Adipocyte (in vitro differentiated cells): Measurements from ENCODE around the gene UQCC5.

Source experiments
- DNase-seq: peaks from one replicate; pipeline ENCODE4 v3.0.0-alpha.2; 2015; ENCODE audit warnings: low read depth
- H3K27me3 ChIP-seq: replicated peaks from 2 replicates; pipeline ENCODE4 v1.7.0; 2013; ENCODE audit warnings: mild to moderate bottlenecking, low read length, moderate library complexity; ENCODE audit not compliant: control insufficient read depth, insufficient read depth
- H3K36me3 ChIP-seq: 2 replicates; pipeline ENCODE4 v1.7.0; 2013; ENCODE audit warnings: low read length, mild to moderate bottlenecking, moderate library complexity; ENCODE audit not compliant: control insufficient read depth, insufficient read depth, severe bottlenecking
- H3K4me1 ChIP-seq: 2 replicates; pipeline ENCODE4 v1.7.0; 2013; ENCODE audit warnings: mild to moderate bottlenecking, low read length, moderate library complexity; ENCODE audit not compliant: control insufficient read depth, insufficient read depth
- H3K4me3 ChIP-seq: 2 replicates; pipeline ENCODE4 v1.7.0; 2013; ENCODE audit warnings: mild to moderate bottlenecking, low read length, moderate library complexity
- H3K9ac ChIP-seq: 2 replicates; pipeline ENCODE4 v1.7.0; 2013; ENCODE audit warnings: mild to moderate bottlenecking, low read length, moderate library complexity
- H3K9me3 ChIP-seq: 2 replicates; pipeline ENCODE4 v1.7.0; 2013; ENCODE audit warnings: mild to moderate bottlenecking, low read length, moderate library complexity; ENCODE audit not compliant: control insufficient read depth

UQCC5 gene

GRCh38 chr3:52568069-52568468 lies 31.7 kb downstream of the UQCC5 start:
- DNase-seq: no peak
- H3K4me3 ChIP-seq: no peak overlapping the region
- no peak overlapping the region for H3K9ac ChIP-seq
- H3K36me3 ChIP-seq: peaks cover 36% of the 10 kb centered on the region
- peaks cover 7% of the 10 kb centered on the region for H3K4me1 ChIP-seq
- no peaks in the 10 kb centered on the region for H3K27me3 ChIP-seq
- H3K9me3 ChIP-seq: no peaks in the 10 kb centered on the region

DNA sequence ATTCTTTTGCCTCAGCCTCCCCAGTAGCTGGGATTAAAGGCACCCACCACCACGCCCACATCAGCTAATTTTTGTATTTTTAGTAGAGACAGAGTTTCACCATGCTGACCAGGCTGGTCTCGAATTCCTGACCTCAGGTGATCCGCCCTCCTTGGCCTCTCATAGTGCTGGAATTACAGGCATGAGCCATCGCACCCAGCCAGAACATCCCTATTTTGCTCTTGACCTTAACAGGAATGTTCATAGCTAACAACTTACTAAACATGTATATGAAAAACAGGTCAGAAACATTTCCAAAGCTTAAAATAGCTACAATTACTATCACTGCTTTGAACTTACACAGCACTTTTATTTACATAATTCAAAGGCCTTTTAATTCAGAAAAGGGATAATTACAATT lies 33.7 kb downstream of the UQCC5 start:
- no peaks in the 10 kb centered on the region for H3K9me3 ChIP-seq
- H3K4me1 ChIP-seq: peaks cover 22% of the 10 kb centered on the region
- H3K9ac ChIP-seq: no peak overlapping the region
- DNase-seq: peak; percentile 46
- H3K4me3 ChIP-seq: no peak overlapping the region
- H3K36me3 ChIP-seq: peaks cover 40% of the 10 kb centered on the region
- no peaks in the 10 kb centered on the region for H3K27me3 ChIP-seq

- Histone ChIP-seq H3K9me3 (no peaks in the 10 kb centered on the region), H3K9ac (no peak overlapping the region), H3K36me3 (peaks cover 41% of the 10 kb centered on the region), H3K27me3 (no peaks in the 10 kb centered on the region), H3K4me3 (no peak overlapping the region), H3K4me1 (peaks cover 22% of the 10 kb centered on the region)
- no peak for DNase-seq
These were observed 35.8 kb downstream of the UQCC5 start for GRCh38 chr3:52572221-52572620.

DNA sequence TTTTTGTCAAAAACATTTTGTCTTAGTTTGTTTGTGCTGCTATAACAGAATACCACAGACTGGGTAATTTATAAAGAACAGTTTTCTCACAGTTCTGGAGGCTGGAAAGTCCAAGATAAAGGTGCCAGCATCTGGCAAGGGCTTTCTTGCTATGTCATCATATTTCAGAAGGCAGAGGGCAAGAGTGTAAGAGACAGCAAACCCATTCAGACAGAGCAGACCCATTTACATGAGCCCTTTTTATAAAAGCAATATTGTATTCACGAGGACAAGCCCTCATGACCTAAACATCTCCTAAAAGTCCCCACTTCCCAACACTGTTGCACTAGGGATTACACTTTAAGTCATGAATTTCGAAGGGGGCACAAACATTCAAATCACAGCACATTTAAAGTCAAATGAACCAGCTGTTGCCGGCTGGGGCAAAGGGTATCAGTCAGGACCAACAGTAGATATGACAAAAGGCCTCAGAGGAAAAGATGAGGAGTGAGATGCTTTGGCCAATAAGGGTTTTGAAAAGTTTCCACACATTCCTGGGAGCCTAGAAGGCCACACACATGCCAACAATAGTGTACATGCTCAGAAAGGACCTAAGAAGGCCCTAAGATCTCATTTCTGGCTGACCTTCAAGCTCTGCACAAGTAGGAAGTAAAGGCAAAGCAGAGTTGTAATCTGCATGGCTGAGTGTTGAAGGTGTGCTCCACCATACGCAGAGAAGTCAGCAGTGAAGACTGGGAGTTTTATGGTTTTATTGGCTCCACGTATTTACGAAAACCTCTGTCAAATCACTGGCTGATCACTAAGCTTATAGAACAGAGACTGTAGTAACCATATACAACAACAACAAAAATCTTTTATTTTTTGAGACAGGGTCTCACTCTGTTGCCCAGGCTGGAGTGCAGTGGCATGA lies 37.9 kb downstream of the UQCC5 start:
- peaks cover 29% of the 10 kb centered on the region for H3K4me1 ChIP-seq
- H3K9me3 ChIP-seq: no peaks in the 10 kb centered on the region
- no peak for DNase-seq
- no peak overlapping the region for H3K9ac ChIP-seq
- H3K36me3 ChIP-seq: peaks cover 58% of the 10 kb centered on the region
- H3K4me3 ChIP-seq: no peak overlapping the region
- no peaks in the 10 kb centered on the region for H3K27me3 ChIP-seq
